GM18907 (cell line): ENCODE measurements around the gene ENOX2.
"Not testable (repeated sequence)": the region's sequence is repeated elsewhere in the genome, so short reads cannot be mapped to it uniquely, and the experiment has no call there.

ENCODE experiments used
- ATAC-seq: cut with Tn5 transposase; IDR thresholded peaks from one replicate; pipeline ENCODE4 v1.9.1; 2021; ENCODE audit warnings: mild to moderate bottlenecking, moderate library complexity; ENCODE audit not compliant: unreplicated experiment

The ENOX2 gene

GRCh38 chrX:130769835-130770234 is 133.2 kb downstream of the ENOX2 start:
- no peak for ATAC-seq

GRCh38 chrX:130758072-130758471 is 144.9 kb downstream of the ENOX2 start:
- no peak for ATAC-seq

GRCh38 chrX:130756233-130756632 is 146.8 kb downstream of the ENOX2 start:
- no peak for ATAC-seq

- ATAC-seq, result no peak
These were observed 148.7 kb downstream of the ENOX2 start for GRCh38 chrX:130754353-130754752.

GRCh38 chrX:130746709-130747342 is 156.2 kb downstream of the ENOX2 start:
- ATAC-seq, result no peak

GRCh38 chrX:130746077-130746476 is 156.9 kb downstream of the ENOX2 start:
- ATAC-seq, result no peak

- ATAC-seq, result no peak
These were observed 161.4 kb downstream of the ENOX2 start for GRCh38 chrX:130741584-130741983.

- ATAC-seq, result no peak
These were observed 161.9 kb downstream of the ENOX2 start for GRCh38 chrX:130741151-130741550.

- no peak for ATAC-seq
These were observed 164.3 kb downstream of the ENOX2 start for GRCh38 chrX:130738638-130739195.

- no peak for ATAC-seq
These were observed 168.3 kb downstream of the ENOX2 start for GRCh38 chrX:130734713-130735112.

- no peak for ATAC-seq
These were observed 174.8 kb downstream of the ENOX2 start for GRCh38 chrX:130728208-130728607.

- no peak for ATAC-seq
These were observed 176.3 kb downstream of the ENOX2 start for GRCh38 chrX:130726661-130727060.

- no peak for ATAC-seq
These were observed 177.5 kb downstream of the ENOX2 start for GRCh38 chrX:130725519-130725918.

GRCh38 chrX:130719413-130719812 is 183.6 kb downstream of the ENOX2 start:
- ATAC-seq, result no peak

- ATAC-seq, result no peak
These were observed 184.9 kb downstream of the ENOX2 start for GRCh38 chrX:130718137-130718536.

- no peak for ATAC-seq
These were observed 186.1 kb downstream of the ENOX2 start for GRCh38 chrX:130716781-130717413.

GRCh38 chrX:130716346-130716745 is 186.7 kb downstream of the ENOX2 start:
- ATAC-seq, result no peak

GRCh38 chrX:130715299-130715698 is 187.7 kb downstream of the ENOX2 start:
- no peak for ATAC-seq

- no peak for ATAC-seq
These were observed 188.3 kb downstream of the ENOX2 start for GRCh38 chrX:130714665-130715064.

- ATAC-seq, result no peak
These were observed 188.9 kb downstream of the ENOX2 start for GRCh38 chrX:130714135-130714534.

- ATAC-seq, result not testable (repeated sequence)
These were observed 193.8 kb downstream of the ENOX2 start for GRCh38 chrX:130709178-130709577.

- no peak for ATAC-seq
These were observed 197.4 kb downstream of the ENOX2 start for GRCh38 chrX:130705591-130705990.
